SK-N-SH (cell line): ENCODE results near the gene UBE2E3. TPM values are rescaled to one million over a fixed set of nuclear protein-coding genes. Genes with fewer than 3 reads are reported as not detected.

Experiments
- CTCF ChIA-PET: fragments of 300-600, 350-600 bp; formaldehyde crosslinking; extraction: SDS; loops from one replicate; lab custom pipeline; 2021; lab: Yijun Ruan, JAX
- POLR2A ChIA-PET: fragments of 350-600 bp; sonication (Branson Sonifier 250); formaldehyde crosslinking; extraction: SDS; loops from one replicate; lab custom pipeline; 2020; ENCODE audit warnings: antibody characterized with exemption, inconsistent platforms; lab: Yijun Ruan, JAX
- DNase-seq: peaks from one replicate; pipeline ENCODE4 v3.0.0; 2012
- H2AFZ ChIP-seq: fragments of 200-600 bp; sonication (generic); 2 replicates; pipeline ENCODE4 v1.8.1; 2016; ENCODE audit warnings: antibody characterized with exemption, mild to moderate bottlenecking, low read depth
- H3F3A ChIP-seq: fragments of 200-600 bp; sonication (generic); replicated peaks from 2 replicates; pipeline ENCODE3; 2016; ENCODE audit warnings: antibody characterized with exemption, mild to moderate bottlenecking; ENCODE audit not compliant: insufficient read depth
- H3K27ac ChIP-seq, 2 experiments: fragments of 200-500 bp in 1 of 2; fragments of 200-600 bp in 1 of 2; sonication (Bioruptor generic) in 1 of 2; sonication (generic), shearing (Covaris generic) in 1 of 2; 2 replicates each; pipeline versions ENCODE4 v1.5.1 to v1.6.1; 2014 to 2016; ENCODE audit warnings: low read depth in 2 of 2, inconsistent platforms in 1 of 2, low read length in 1 of 2, mild to moderate bottlenecking in 1 of 2, mixed read lengths in 1 of 2
- H3K27me3 ChIP-seq: fragments of 200-600 bp; sonication (generic), shearing (Covaris generic); 2 replicates; pipeline ENCODE4 v1.6.1; 2016; ENCODE audit warnings: mixed run types; ENCODE audit not compliant: insufficient read depth
- H3K36me3 ChIP-seq, 2 experiments: fragments of 200-500 bp in 1 of 2; fragments of 200-600 bp in 1 of 2; sonication (Bioruptor generic) in 1 of 2; sonication (generic) in 1 of 2; replicated peaks in 1 of 2; 2 replicates each; pipeline versions ENCODE3 to v1.5.1; 2014 to 2016; ENCODE audit warnings: low read length in 1 of 2, mild to moderate bottlenecking in 1 of 2; ENCODE audit not compliant: insufficient read depth in 2 of 2, control insufficient read depth in 1 of 2
- H3K4me1 ChIP-seq, 2 experiments: fragments of 200-500 bp in 1 of 2; fragments of 200-600 bp in 1 of 2; sonication (Bioruptor generic) in 1 of 2; sonication (generic), shearing (Covaris generic) in 1 of 2; 2 replicates each; pipeline versions ENCODE4 v1.5.1 to v1.6.1; 2014 to 2016; ENCODE audit warnings: low read depth in 1 of 2, low read length in 1 of 2, mixed run types in 1 of 2; ENCODE audit not compliant: insufficient read depth in 2 of 2, control insufficient read depth in 1 of 2
- H3K4me2 ChIP-seq: fragments of 200-600 bp; sonication (generic), shearing (Covaris generic); 2 replicates; pipeline ENCODE4 v1.6.1; 2017; ENCODE audit warnings: mixed run types
- H3K4me3 ChIP-seq, 2 experiments: fragments of 200-500 bp in 1 of 2; fragments of 200-600 bp in 1 of 2; sonication (Bioruptor generic) in 1 of 2; sonication (generic), shearing (Covaris generic) in 1 of 2; 2 replicates each; pipeline versions ENCODE4 v1.5.1 to v1.8.1; 2014 to 2016; ENCODE audit warnings: low read depth in 2 of 2, inconsistent platforms in 1 of 2, low read length in 1 of 2, mild to moderate bottlenecking in 1 of 2, mixed read lengths in 1 of 2, moderate library complexity in 1 of 2
- H3K79me2 ChIP-seq: fragments of 200-600 bp; sonication (generic); 2 replicates; pipeline ENCODE4 v1.8.1; 2017; ENCODE audit warnings: mild to moderate bottlenecking; ENCODE audit not compliant: insufficient read depth
- H3K9ac ChIP-seq: fragments of 200-600 bp; sonication (generic); 2 replicates; pipeline ENCODE4 v1.6.1; 2017; ENCODE audit warnings: mixed run types
- H3K9me2 ChIP-seq: fragments of 200-600 bp; sonication (generic); 2 replicates; pipeline ENCODE4 v1.6.1; 2017; ENCODE audit warnings: mixed run types
- H3K9me3 ChIP-seq: fragments of 200-600 bp; sonication (generic); 2 replicates; pipeline ENCODE4 v1.6.1; 2017; ENCODE audit warnings: mixed run types, mild to moderate bottlenecking, moderate library complexity
- H4K20me1 ChIP-seq: fragments of 200-600 bp; sonication (generic); 2 replicates; pipeline ENCODE4 v1.6.1; 2017; ENCODE audit warnings: mild to moderate bottlenecking, mixed run types; ENCODE audit not compliant: insufficient read depth
- FOXJ3 ChIP-seq: sonication (generic); formaldehyde crosslinking; IDR thresholded peaks from 2 replicates; pipeline ENCODE4 v1.5.1; 2020; ENCODE audit warnings: mild to moderate bottlenecking, missing genetic modification reagents
- FOXM1 ChIP-seq: IDR thresholded peaks from 2 replicates; pipeline ENCODE4 v1.4.0; 2012; ENCODE audit warnings: low read depth, mild to moderate bottlenecking
- GATA2 ChIP-seq: sonication (generic); formaldehyde crosslinking; IDR thresholded peaks from 2 replicates; pipeline ENCODE4 v1.5.0; 2020; ENCODE audit warnings: mild to moderate bottlenecking, missing genetic modification reagents
- JUND ChIP-seq: IDR thresholded peaks from 2 replicates; pipeline ENCODE4 v1.4.0; 2012
- MXI1 ChIP-seq: IDR thresholded peaks from 2 replicates; pipeline ENCODE4 v1.6.1; 2012; ENCODE audit warnings: mild to moderate bottlenecking, low read depth, low read length, improper control_type of control experiment
- NFIC ChIP-seq: IDR thresholded peaks from 2 replicates; pipeline ENCODE4 v1.4.0; 2012; ENCODE audit warnings: borderline replicate concordance
- SMC3 ChIP-seq: IDR thresholded peaks from 2 replicates; pipeline ENCODE4 v1.6.1; 2012; ENCODE audit warnings: low read depth, low read length, improper control_type of control experiment
- YY1 ChIP-seq: IDR thresholded peaks from 2 replicates; pipeline ENCODE4 v1.4.0; 2012; ENCODE audit warnings: low read depth, mild to moderate bottlenecking
- WGBS: methylation state at CpG from one replicate; pipeline ENCODE4 v1.1.6; 2017; ENCODE audit warnings: low lambda C conversion rate; 5-methylcytosine and 5-hydroxymethylcytosine counted together
- polyA plus RNA-seq, 3 experiments: library from polyadenylated mRNA; depleted of rRNA; stranded (reverse); fragments of >200 nt; gene quantifications; 2 replicates each; pipeline ENCODE4 v1.2.3, GENCODE V29; 2012
- TF ChIP-seq, protein P1 (sequence below): IDR thresholded peaks from 2 replicates; pipeline ENCODE4 v1.6.1; 2012; ENCODE audit warnings: mild to moderate bottlenecking, low read depth, low read length, moderate library complexity
- TF ChIP-seq, protein P2 (sequence below): IDR thresholded peaks from 2 replicates; pipeline ENCODE4 v1.4.0; 2012; ENCODE audit warnings: low read depth, borderline replicate concordance
- TF ChIP-seq, protein P3 (sequence below): IDR thresholded peaks from 2 replicates; pipeline ENCODE4 v1.4.0; 2012; ENCODE audit warnings: low read depth, borderline replicate concordance
- TF ChIP-seq, protein P4 (sequence below): fragments of 200-600 bp; sonication (generic); IDR thresholded peaks from 2 replicates; pipeline ENCODE4 v1.6.1; 2017; ENCODE audit warnings: antibody characterized with exemption, mild to moderate bottlenecking, moderate library complexity
- TF ChIP-seq, protein P5 (sequence below): fragments of 150-350 bp; IDR thresholded peaks from 2 replicates; pipeline ENCODE4 v1.6.1; 2016; ENCODE audit warnings: mild to moderate bottlenecking, low read depth, low read length
- TF ChIP-seq, protein P6 (sequence below): IDR thresholded peaks from 2 replicates; pipeline ENCODE4 v1.4.0; 2012; ENCODE audit warnings: low read depth
- TF ChIP-seq, protein P7 (sequence below): fragments of 150-350 bp; IDR thresholded peaks from 2 replicates; pipeline ENCODE4 v1.6.1; 2017; ENCODE audit warnings: antibody characterized with exemption, low read length, low read depth, borderline replicate concordance

UBE2E3 gene
- polyA plus RNA-seq, 1 of the 3 experiments (the other 2 are of a cell fraction), result 62.9 TPM

DNA sequence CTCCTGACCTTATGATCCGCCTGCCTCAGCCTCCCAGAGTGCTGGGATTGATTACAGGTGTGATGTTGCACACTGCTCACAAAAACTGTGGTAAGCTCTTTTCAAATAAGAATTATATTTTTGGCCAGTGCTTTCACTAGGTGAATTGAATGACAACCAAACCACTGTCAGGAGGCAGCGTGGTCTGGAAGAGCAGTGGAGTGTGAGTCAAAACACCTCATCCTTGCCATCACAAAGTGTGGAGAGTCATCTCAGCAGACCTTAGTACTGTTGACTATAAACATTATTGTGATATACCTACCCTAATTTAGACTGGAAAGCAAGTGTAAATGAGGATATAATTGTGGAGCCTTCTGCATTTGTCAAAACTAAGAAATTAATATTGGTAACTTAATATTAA lies 61.3 kb downstream of the UBE2E3 start:
- POLR2A ChIA-PET, result no interaction called here

More for the DNA sequence above, 61.3 kb downstream of the UBE2E3 start:
- Histone ChIP-seq H4K20me1 (peaks cover 8% of the 10 kb centered on the region; the same call in 1 of the 2 replicates), H3K9me3 (no peaks in the 10 kb centered on the region), H3F3A (no peaks in the 10 kb centered on the region), H3K79me2 (peaks cover 45% of the 10 kb centered on the region; the same call in 1 of the 2 replicates), H3K4me3 (no peak overlapping the region), H2AFZ (no peak overlapping the region), H3K36me3 (no peaks in the 10 kb centered on the region), H3K27me3 (no peaks in the 10 kb centered on the region), H3K9me2 (no peaks in the 10 kb centered on the region), H3K9ac (no peak overlapping the region), H3K27ac (no peak overlapping the region), H3K4me2 (no peak overlapping the region), H3K4me1 (no peaks in the 10 kb centered on the region; a peak in 3 of 4 replicates)
- WGBS, result 88% methylated on average over 2 of the region's 2 CpGs
- TF ChIP-seq, protein P1, sequence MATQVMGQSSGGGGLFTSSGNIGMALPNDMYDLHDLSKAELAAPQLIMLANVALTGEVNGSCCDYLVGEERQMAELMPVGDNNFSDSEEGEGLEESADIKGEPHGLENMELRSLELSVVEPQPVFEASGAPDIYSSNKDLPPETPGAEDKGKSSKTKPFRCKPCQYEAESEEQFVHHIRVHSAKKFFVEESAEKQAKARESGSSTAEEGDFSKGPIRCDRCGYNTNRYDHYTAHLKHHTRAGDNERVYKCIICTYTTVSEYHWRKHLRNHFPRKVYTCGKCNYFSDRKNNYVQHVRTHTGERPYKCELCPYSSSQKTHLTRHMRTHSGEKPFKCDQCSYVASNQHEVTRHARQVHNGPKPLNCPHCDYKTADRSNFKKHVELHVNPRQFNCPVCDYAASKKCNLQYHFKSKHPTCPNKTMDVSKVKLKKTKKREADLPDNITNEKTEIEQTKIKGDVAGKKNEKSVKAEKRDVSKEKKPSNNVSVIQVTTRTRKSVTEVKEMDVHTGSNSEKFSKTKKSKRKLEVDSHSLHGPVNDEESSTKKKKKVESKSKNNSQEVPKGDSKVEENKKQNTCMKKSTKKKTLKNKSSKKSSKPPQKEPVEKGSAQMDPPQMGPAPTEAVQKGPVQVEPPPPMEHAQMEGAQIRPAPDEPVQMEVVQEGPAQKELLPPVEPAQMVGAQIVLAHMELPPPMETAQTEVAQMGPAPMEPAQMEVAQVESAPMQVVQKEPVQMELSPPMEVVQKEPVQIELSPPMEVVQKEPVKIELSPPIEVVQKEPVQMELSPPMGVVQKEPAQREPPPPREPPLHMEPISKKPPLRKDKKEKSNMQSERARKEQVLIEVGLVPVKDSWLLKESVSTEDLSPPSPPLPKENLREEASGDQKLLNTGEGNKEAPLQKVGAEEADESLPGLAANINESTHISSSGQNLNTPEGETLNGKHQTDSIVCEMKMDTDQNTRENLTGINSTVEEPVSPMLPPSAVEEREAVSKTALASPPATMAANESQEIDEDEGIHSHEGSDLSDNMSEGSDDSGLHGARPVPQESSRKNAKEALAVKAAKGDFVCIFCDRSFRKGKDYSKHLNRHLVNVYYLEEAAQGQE, result no peak
- TF ChIP-seq SMC3 (no peak), NFIC (no peak), FOXM1 (no peak), GATA2 (CRISPR knock-in tag) (no peak), MXI1 (no peak), YY1 (no peak), FOXJ3 (CRISPR knock-in tag) (no peak), JUND (no peak)
- TF ChIP-seq, protein P2, sequence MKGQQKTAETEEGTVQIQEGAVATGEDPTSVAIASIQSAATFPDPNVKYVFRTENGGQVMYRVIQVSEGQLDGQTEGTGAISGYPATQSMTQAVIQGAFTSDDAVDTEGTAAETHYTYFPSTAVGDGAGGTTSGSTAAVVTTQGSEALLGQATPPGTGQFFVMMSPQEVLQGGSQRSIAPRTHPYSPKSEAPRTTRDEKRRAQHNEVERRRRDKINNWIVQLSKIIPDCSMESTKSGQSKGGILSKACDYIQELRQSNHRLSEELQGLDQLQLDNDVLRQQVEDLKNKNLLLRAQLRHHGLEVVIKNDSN, result no peak
- TF ChIP-seq, protein P3, sequence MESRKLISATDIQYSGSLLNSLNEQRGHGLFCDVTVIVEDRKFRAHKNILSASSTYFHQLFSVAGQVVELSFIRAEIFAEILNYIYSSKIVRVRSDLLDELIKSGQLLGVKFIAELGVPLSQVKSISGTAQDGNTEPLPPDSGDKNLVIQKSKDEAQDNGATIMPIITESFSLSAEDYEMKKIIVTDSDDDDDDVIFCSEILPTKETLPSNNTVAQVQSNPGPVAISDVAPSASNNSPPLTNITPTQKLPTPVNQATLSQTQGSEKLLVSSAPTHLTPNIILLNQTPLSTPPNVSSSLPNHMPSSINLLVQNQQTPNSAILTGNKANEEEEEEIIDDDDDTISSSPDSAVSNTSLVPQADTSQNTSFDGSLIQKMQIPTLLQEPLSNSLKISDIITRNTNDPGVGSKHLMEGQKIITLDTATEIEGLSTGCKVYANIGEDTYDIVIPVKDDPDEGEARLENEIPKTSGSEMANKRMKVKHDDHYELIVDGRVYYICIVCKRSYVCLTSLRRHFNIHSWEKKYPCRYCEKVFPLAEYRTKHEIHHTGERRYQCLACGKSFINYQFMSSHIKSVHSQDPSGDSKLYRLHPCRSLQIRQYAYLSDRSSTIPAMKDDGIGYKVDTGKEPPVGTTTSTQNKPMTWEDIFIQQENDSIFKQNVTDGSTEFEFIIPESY, result no peak
- TF ChIP-seq, protein P4, sequence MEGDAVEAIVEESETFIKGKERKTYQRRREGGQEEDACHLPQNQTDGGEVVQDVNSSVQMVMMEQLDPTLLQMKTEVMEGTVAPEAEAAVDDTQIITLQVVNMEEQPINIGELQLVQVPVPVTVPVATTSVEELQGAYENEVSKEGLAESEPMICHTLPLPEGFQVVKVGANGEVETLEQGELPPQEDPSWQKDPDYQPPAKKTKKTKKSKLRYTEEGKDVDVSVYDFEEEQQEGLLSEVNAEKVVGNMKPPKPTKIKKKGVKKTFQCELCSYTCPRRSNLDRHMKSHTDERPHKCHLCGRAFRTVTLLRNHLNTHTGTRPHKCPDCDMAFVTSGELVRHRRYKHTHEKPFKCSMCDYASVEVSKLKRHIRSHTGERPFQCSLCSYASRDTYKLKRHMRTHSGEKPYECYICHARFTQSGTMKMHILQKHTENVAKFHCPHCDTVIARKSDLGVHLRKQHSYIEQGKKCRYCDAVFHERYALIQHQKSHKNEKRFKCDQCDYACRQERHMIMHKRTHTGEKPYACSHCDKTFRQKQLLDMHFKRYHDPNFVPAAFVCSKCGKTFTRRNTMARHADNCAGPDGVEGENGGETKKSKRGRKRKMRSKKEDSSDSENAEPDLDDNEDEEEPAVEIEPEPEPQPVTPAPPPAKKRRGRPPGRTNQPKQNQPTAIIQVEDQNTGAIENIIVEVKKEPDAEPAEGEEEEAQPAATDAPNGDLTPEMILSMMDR, result no peak
- TF ChIP-seq, protein P5, sequence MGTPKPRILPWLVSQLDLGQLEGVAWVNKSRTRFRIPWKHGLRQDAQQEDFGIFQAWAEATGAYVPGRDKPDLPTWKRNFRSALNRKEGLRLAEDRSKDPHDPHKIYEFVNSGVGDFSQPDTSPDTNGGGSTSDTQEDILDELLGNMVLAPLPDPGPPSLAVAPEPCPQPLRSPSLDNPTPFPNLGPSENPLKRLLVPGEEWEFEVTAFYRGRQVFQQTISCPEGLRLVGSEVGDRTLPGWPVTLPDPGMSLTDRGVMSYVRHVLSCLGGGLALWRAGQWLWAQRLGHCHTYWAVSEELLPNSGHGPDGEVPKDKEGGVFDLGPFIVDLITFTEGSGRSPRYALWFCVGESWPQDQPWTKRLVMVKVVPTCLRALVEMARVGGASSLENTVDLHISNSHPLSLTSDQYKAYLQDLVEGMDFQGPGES, result no peak
- TF ChIP-seq, protein P6, sequence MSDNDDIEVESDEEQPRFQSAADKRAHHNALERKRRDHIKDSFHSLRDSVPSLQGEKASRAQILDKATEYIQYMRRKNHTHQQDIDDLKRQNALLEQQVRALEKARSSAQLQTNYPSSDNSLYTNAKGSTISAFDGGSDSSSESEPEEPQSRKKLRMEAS, result no peak
- TF ChIP-seq, protein P7, sequence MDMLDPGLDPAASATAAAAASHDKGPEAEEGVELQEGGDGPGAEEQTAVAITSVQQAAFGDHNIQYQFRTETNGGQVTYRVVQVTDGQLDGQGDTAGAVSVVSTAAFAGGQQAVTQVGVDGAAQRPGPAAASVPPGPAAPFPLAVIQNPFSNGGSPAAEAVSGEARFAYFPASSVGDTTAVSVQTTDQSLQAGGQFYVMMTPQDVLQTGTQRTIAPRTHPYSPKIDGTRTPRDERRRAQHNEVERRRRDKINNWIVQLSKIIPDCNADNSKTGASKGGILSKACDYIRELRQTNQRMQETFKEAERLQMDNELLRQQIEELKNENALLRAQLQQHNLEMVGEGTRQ, result no peak
- no peak for DNase-seq
- CTCF ChIA-PET, result interaction anchor here (1.0 kb wide), 1 partner anchor 16 kb away, joined by 3 read pairs; no protein-coding TSS in a partner anchor
